HG02678 (cell line): ENCODE data around the gene XIST.
"Not testable (repeated sequence)": the region's sequence is repeated elsewhere in the genome, so short reads cannot be mapped to it uniquely, and the experiment has no call there.

Experiments
- ATAC-seq: cut with Tn5 transposase; IDR thresholded peaks from one replicate; pipeline ENCODE4 v1.9.1; 2021; ENCODE audit warnings: mild to moderate bottlenecking, moderate library complexity; ENCODE audit not compliant: unreplicated experiment

XIST gene

DNA sequence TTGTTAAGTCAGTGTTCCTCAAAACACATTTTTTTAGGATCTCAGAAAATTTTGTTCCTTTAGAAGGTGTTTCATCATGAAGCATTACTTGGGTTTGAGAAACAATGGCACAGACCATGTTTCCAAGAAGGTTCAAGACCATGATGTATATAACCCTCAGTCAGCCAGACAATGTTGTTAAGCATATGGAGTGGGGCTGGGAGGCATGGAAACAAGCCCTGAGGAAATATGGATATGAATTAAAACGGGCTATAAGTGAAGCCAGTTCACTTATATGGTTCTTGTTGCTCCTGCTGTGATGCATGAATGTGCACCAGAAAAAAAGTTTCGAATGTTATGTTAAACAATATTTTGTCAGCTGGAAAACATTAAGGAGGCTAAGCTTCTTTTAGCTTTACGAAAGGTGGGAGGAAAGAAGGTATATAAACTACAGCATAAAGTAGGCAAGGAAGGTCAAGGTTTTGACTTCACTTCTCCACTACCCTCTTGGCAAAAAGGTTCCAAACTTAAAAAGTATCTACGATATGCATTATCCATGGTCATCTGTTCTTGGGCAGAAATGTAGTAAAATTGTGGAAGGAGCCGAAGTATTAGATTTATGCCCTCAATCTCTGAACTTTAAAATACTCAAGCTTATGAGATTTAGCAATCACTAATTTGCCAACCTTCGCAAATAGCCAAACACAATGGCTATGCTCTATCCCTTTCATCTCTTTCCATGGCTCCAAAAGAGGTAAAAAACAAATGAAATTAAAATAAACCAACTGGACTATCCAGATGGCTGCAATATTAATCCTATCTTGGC lies 12.2 kb downstream of the XIST start:
- no peak for ATAC-seq

DNA sequence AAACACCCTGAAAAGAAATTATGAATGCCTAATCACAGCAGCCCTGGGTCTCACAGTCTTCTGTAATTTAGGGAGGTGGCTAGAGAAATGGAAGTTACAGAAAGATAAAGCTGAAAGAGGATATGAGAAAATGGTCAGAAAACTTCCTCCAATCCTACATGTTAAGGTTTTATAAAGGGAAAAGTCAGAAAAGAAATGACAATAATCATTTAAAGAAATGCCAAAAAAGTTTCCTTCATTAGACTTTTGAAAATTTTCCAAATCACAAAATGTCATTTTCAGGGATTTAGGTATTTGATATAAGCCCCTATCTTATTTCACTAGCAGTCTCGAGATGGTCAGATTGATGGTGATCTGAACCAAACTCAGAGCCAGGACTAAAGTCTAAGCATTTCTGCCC lies 13.4 kb downstream of the XIST start:
- no peak for ATAC-seq

DNA sequence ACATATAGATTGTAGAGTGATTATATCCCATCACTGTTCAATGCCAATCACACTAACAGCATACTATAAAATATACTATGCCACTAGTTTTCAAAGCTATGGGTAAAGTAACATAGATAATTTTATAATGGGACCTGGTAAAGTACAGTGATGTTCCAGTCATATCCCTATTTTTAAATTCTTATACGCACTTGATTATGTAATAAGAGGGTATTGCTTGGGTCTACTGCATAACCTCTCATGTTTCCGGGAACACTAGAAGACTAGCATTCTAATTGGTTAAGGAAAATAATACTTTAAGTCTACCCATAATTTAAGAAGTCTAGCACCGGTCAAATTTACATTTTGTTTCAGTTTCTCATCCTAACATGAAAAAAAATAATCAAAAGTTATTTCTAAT lies 14.4 kb downstream of the XIST start:
- ATAC-seq: no peak

DNA sequence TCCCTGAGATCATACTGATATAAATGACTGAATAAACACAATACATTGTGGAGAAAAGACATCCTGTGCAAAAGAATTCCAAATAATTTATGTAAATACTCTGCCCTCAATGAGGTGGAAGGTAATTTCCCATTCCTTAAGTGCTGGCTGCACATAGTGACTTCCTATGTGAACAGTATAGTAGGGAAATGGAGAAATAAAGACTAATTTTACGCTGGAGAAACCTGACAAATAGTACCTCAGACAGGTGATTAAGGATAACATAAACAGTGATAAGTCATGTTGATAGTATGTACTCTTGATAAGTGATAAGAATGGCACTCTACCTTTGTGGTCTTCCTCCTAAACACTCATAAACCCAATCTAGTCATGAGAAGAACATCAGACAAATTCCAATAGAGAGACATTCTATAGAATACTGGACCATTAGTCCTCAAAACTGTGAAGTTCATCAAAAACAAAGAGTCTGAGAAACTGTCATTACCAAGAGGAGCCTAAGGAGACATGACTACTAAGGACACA lies 15.5 kb downstream of the XIST start:
- ATAC-seq: no peak

DNA sequence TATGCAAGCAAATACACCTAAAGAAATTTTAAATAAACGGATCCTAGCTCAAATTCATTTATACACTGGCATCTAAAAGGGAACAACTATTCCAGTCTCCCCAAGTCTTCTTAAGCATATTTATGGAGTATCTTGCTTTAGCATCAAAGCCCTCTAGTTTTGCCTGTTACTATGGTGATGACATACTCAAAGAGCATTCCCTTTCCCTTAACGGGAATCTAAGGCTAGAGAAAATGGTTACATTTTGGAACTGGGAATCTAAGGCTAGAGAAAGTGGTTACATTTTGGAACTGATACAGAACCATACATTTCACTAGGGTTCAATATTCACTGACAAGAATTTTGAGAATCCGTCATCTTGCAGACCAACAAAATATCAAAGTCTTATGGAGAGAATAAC lies 18.3 kb downstream of the XIST start:
- no peak for ATAC-seq

DNA sequence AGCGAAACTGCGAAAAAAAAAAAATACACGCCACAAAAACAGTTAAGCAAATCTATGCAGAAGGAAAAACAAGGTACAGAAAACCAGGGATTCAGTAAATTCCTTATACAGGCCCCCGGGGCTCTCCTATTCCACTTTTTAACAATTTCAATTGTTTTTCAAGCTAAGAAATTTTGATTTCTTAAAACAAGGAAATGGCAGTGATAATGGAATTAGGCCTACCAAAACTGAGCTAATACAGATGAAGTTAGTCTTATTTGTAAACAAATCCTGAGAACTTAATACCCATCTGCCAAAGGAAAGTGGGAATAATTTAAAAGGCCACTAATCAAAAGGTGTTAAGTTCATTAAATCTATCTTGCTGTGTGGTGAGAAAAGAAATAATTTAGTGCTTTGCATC lies 20.2 kb downstream of the XIST start:
- ATAC-seq: no peak

DNA sequence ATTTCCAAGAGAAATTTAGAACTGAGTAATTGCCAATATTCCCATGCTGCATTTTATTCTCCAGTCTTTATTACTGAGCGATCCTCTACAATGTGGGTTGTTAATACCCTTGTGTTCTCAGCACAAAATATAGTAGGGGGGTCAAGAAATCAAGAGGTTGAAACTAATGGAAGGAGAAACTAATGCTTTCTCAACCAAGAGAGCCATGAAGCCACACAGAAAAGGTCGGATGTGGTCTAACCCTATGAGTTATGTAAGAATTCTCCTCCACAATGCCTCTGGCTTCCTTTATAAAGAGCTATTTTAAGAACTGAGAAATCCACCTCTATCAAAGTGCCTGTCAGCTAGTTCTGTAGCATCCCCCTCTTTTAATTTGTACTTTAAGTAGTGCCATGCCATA lies 21.0 kb downstream of the XIST start:
- no peak for ATAC-seq

DNA sequence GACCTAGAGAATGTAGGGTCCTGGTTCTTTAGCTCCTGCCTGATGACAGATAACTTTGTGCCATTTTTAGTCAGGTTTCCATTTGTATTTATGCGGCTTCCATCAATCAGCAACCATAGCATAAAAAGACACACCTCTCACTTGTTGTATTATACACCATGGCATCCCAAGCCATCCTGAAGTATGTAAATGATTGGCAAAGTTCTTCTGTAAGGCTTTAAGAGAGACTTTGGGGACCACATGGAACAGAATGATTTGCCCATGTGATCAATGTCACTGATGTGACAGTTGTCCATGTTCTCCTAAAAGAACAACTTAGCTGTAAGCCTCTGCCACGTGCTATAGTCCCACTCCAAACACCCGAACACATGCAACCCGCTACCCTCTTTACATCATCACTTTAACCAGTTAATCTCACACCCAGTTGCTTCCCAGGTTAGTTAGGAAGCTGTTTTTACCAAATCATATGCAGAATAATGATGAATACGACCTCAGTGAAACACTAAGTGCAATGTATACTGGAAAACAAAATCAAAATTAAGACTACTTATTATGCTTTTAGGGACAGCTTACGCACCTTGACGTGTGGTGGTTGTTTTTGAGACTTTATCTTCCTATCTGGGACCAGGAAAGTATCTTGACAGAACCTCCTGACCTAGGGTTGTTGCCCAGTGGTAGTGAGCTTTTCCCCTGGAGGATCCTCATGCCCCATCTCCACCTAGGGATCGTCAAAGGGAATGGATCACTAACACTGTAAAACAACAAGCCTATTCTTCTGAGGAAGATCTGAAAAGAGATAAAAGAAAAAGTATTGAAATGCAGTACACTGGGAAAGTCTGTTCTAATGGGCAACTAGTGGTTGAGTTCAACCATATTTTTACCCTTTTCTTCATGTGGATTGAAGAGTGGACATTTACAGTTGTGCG lies 21.8 kb downstream of the XIST start:
- ATAC-seq: no peak

DNA sequence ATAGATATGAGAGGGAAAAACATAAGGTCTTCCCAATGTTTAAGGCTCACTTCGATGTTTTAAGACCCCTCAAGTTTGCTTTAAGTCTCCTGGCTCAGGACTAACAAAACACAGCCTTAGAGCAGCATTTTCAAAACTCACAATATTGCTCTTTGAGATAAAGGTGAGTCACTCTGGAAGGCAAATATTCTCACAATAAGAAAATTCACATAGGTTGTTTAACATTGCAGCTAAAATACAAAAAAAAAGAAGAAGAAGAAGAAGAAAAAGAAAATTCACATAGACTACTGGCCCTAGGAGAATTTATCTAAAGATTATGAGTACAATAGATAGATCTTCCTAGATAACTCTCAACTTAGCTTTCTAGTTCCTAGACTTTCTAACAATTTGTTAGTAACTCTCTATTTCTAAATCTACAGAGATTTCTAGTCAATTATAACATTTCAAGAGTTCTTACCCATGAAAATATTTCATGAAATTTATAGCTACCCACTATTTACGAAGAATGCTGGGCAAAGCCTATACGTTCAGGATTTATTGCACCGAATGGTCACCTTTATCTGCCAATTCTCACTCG lies 22.5 kb downstream of the XIST start:
- no peak for ATAC-seq

DNA sequence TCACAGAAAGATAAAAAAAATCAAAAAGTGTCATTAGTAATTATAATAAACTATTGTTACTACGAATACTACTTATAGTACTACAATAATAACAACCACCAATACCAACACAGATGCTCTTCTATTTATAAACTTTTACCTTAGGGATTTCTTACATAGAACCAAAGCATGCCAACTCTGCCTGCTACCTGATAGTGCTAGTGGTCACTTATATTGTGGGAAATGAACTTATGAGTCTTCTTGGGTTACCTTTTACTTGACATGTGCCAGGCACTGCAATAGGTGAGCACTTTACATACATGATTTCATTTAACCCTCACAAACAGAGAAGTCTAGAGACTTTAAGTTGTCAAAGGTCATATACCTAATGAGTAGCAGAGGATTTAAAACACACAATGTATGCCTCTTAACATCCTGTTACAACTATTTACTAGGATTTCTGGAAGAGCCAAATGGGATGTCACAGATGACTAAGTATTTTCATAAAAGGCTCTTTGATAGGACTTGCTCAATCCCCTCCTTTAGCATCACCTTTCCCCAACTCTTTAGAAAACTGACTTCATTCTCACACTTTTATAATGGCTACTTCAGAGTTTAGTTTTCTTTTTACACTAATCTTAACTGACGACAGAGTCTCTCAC lies 24.3 kb downstream of the XIST start:
- ATAC-seq: no peak

DNA sequence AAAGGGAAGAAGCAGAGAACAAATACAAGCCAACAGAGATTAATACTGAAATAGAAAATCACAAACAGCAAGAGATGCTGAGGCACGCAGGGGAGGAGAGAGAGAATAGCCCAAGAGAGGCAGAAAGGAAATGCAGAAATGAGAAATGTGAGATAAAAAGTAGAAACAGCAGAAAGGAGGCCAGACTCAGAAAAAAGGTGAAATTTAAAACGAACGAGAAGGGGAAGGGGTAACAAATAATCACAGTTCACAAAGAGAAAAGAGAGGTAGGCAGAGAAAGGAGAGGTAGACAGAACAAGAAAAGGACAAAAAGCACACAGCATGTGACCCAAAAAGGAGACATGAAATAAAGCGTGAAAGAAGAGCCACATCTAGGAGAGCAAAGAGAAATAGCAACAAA lies 25.1 kb downstream of the XIST start:
- ATAC-seq: no peak

DNA sequence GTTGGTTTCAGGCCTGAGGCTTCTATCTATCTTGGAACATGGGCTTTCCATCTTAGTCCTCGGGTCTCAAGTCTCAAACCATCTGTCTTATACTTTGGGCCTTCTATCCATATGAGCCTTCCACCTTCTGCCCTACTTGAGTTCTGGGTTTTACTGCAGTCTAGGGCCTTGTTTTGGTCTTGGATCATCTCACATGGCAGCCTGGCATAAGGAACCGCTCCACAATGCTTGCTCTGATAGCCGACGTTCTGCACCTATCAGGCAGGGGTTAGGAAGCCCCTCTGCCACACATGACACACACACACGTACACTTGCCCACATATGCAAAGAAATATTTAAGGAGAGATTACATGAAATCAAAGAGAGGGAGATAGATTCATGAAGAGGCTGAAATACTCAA lies 25.5 kb downstream of the XIST start:
- no peak for ATAC-seq

DNA sequence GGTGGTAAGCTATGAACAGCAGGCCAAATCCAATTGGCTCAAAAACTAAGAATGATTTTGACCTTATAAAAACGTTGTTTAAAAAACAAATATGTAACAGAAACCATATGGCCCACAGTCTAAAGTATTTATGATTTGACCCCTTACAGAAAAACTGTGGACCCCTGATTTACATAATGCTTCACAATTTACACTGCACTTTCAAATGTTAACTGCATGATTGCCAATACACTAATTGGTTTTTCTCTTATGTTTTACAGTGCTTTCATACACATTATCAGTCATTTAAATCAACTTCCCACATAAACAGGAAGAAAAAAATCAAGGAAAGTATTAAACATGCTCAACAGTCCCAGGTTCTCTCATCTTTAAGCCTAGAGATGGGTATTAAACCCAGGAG lies 26.9 kb downstream of the XIST start:
- ATAC-seq: no peak

DNA sequence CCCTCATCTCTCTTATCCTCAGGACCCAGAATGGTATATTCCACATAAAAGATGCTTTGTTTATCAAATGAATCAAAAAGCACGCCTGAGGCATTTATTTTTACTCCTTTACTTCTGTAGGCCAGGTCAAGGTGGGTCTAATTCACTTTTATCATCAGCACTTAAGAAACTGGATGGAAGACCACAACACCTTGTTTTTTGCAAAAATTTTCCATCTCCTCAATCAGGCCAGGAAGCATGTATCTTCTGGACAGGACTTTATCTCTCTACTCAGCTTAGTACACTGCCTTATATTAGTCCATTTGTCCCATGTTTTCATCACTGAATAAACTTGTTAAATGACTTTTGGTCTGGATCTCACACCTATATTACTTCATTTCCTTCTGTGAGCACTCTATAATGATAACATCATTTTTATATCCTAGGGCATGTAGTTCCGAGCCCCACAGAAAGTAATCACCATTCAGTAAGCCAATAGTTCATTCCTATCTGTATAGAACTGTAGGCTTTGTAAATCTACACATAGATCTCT lies 29.0 kb downstream of the XIST start:
- ATAC-seq: no peak

DNA sequence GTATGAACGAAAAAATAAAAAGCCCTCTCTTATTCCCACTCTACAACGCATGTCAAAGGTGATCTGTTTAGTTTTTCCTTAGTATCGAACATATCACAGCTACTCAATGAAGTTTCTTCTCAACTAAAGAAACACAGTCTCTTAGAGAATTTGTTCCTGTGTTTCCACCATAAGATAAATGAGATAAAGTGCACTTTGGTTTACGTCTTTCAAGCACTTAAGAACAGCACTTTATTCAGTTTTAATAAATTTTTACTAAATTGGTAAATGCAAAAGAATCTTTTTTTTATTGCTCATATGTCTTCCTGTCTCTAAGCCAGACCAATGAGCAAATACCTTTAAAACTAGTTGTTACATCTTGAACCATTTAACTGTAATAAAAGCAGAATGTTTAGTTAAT lies 29.7 kb downstream of the XIST start:
- ATAC-seq: no peak

DNA sequence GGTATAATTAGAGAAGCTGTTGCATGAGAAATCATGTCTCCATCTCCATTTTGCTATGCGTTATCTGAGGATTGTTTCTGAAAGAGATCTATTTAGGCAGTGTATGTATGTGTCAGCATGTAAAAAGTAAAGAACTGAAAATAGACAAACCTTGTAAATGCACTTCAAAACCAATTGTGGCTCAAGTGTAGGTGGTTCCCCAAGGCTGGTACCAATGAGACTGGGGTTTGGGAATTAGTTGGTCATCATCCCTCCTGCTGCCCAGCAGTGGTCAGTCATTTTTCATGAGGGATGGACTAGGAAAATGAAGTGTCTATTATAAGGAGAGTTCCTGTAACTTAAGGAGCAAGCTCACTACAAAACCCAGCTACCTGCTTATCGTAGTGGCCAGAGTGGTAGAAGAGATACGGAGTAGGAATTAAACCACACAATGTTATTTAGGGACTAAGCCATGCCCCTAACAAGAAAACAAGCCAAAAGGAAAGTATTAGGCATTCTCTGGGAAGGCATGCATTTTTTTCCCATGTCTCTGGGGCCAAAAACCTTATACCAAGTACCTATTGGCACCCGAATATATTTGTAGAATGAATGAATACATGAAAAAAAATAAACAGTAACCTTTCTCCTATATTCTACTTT lies 30.5 kb downstream of the XIST start:
- no peak for ATAC-seq

DNA sequence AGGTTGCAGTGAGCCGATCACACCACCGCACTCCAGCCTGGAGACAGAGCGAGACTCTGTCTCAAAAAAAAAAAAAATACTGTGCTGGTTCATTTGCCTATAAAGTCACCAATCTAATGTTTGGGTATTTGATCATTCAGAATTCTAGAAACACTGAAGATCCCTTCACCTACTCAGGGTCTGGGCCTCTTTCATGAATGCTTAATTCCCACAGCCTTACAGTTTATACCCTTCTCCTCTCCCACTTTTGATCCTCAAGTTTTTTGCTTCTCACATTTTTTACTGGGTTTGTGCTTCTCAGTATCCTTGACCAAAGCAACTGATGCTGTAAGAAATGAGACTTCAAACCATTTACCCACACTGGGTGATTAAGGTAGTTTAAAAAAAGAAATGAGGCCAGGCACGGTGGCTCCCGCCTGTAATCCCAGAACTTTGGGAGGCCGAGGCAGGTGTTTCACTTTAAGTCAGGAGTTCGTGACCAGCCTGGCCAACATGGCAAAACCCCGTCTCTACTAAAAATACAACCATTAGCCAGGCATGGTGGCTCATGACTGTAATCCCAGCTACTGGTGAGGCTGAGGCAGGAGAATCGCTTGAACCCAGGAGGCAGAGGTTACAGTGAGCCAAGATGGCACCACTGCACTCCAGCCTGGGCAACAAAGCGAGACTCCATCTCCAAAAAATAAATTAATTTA lies 32.5 kb downstream of the XIST start:
- not testable (repeated sequence) for ATAC-seq

DNA sequence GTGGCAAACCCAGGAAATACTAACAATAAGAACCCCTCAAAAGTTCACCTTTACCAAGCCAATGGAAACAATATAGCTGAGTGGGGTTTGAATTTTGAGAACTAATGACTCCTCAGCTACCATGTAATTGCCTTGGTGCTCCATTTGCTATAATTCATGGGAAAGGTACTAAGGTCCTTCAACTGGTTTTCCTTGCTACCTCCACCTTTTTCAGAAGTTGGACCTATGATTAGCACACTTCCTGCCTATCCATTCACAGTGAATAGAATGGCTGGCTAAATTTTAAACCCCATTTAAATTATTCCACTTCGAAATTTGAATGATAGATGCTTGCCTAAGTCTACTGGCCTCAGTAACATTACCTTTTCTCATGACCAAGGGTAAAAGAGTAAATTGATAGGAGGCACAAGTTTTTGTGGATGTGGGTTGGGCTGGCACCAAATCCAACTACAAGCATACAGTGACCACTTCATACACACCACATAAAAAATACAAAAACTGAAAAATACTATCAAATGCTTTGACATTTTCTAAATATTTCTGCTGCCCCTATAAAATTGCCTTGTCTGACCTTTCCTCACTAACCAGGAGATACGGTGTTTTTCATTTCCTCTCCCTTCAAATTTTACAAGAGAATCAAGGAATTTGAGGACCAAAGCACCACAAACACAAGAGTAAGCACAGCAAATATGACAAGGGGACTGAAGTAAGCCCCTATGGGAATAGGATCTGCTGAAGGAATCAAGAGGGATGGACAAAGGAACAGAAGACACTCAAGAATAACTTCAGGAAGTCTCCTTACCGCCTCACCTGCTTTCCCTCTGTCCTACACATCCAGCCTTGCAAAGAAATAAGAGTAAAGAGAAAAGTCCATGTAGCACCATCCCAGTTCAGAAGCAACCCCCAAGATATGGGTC lies 34.1 kb downstream of the XIST start:
- ATAC-seq: no peak
